HCT116 (cell line): ENCODE results near the gene PAAF1. TPM values are rescaled to one million over a fixed set of nuclear protein-coding genes. Genes with fewer than 3 reads are reported as not detected.

Experiments used
- ATAC-seq: fragments of 200-7000 bp; cut with Tn5 transposase; 2 replicates; pipeline ENCODE4 v1.9.1; 2020; ENCODE audit warnings: mild to moderate bottlenecking, moderate library complexity
- BruUV-seq: library from RNA; stranded (reverse); fragments of 400-500 nt; replicated peaks from 2 replicates; lab custom pipeline; 2021; lab: Mats Ljungman, UMichigan
- CTCF ChIA-PET: fragments of 300-600 bp; sonication (Branson Sonifier 250); formaldehyde crosslinking; loops from one replicate; lab custom pipeline; 2021; ENCODE audit warnings: antibody characterized with exemption; lab: Charles Lee
- POLR2A ChIA-PET: fragments of 300-600, 350-600 bp; sonication (Branson Sonifier 250); formaldehyde crosslinking; loops from one replicate; lab custom pipeline; 2021; ENCODE audit warnings: antibody characterized with exemption; lab: Charles Lee
- RAD21 ChIA-PET, 2 experiments: fragments of 300-600 bp; sonication (Branson Sonifier 250); formaldehyde crosslinking; loops; one replicate each; lab custom pipeline; 2023; ENCODE audit warnings: low total read pairs in 2 of 2; ENCODE audit not compliant: uncharacterized antibody in 2 of 2, unreplicated experiment in 2 of 2, low non-redundant PET in 1 of 2; lab: Charles Lee
- DNase-seq: peaks from one replicate; pipeline ENCODE4 v3.0.0-alpha.2; 2010; ENCODE audit warnings: low read depth, low spot score
- H2AFZ ChIP-seq: fragments of 200-600 bp; shearing (Covaris generic), sonication (generic); 2 replicates; pipeline ENCODE4 v1.6.1; 2017; ENCODE audit warnings: low read depth, mixed run types, mixed read lengths, antibody characterized with exemption, low read length; ENCODE audit not compliant: poor library complexity, severe bottlenecking
- H3K27ac ChIP-seq: 2 replicates; pipeline ENCODE4 v1.5.1; 2012; ENCODE audit warnings: low read depth, low read length
- H3K27me3 ChIP-seq: fragments of 200-600 bp; sonication (generic); 2 replicates; pipeline ENCODE4 v1.6.1; 2016; ENCODE audit warnings: mixed run types, low read length, mixed read lengths; ENCODE audit not compliant: insufficient read depth
- H3K36me3 ChIP-seq, 2 experiments: fragments of 200-500 bp in 1 of 2; fragments of 200-600 bp in 1 of 2; sonication (Bioruptor generic) in 1 of 2; sonication (generic) in 1 of 2; 2 replicates each; pipeline versions ENCODE4 v1.5.1 to v1.6.1; 2014 to 2016; ENCODE audit warnings: low read length in 2 of 2, inconsistent platforms in 1 of 2, mixed read lengths in 1 of 2, mixed run types in 1 of 2; ENCODE audit not compliant: insufficient read depth in 2 of 2, control insufficient read depth in 1 of 2
- H3K4me1 ChIP-seq, 2 experiments: fragments of 200-600 bp in 1 of 2; sonication (generic) in 1 of 2; 2 replicates each; pipeline versions ENCODE4 v1.5.1 to v1.6.1; 2012 to 2017; ENCODE audit warnings: low read length in 2 of 2, inconsistent platforms in 1 of 2, mild to moderate bottlenecking in 1 of 2, mixed read lengths in 1 of 2, mixed run types in 1 of 2, moderate library complexity in 1 of 2; ENCODE audit not compliant: insufficient read depth in 2 of 2, control insufficient read depth in 1 of 2
- H3K4me2 ChIP-seq: fragments of 200-600 bp; sonication (generic); 2 replicates; pipeline ENCODE4 v1.6.1; 2017; ENCODE audit warnings: mixed run types, low read length, mixed read lengths
- H3K4me3 ChIP-seq, 2 experiments: fragments of 200-600 bp in 1 of 2; sonication (generic) in 1 of 2; replicated peaks in 1 of 2; 2 replicates each; pipeline ENCODE4 v1.5.1; 2011 to 2016; ENCODE audit warnings: low read length in 2 of 2, control low read depth in 1 of 2, low read depth in 1 of 2, mild to moderate bottlenecking in 1 of 2, mixed read lengths in 1 of 2, mixed run types in 1 of 2
- H3K79me2 ChIP-seq: fragments of 200-600 bp; sonication (generic); 2 replicates; pipeline ENCODE4 v1.6.1; 2017; ENCODE audit warnings: mild to moderate bottlenecking, mixed run types, low read length, moderate library complexity, mixed read lengths; ENCODE audit not compliant: insufficient read depth
- H3K9ac ChIP-seq: fragments of 200-600 bp; sonication (generic); 2 replicates; pipeline ENCODE4 v1.6.1; 2016; ENCODE audit warnings: low read length, mixed read lengths
- H3K9me2 ChIP-seq: fragments of 200-600 bp; sonication (generic), shearing (Covaris generic); 2 replicates; pipeline ENCODE4 v1.6.1; 2017; ENCODE audit warnings: mixed run types, mild to moderate bottlenecking, moderate library complexity; ENCODE audit not compliant: insufficient read depth
- H3K9me3 ChIP-seq, 2 experiments: fragments of 200-500 bp in 1 of 2; fragments of 200-600 bp in 1 of 2; sonication (Bioruptor generic) in 1 of 2; sonication (generic) in 1 of 2; 2 replicates each; pipeline ENCODE4 v1.6.1; 2014 to 2017; ENCODE audit warnings: low read length in 2 of 2, mixed read lengths in 2 of 2, inconsistent platforms in 1 of 2, low read depth in 1 of 2, mild to moderate bottlenecking in 1 of 2, mixed run types in 1 of 2, moderate library complexity in 1 of 2; ENCODE audit not compliant: control insufficient read depth in 1 of 2, insufficient read depth in 1 of 2
- H4K20me1 ChIP-seq: fragments of 200-600 bp; sonication (generic), shearing (Covaris generic); 2 replicates; pipeline ENCODE4 v1.6.1; 2017; ENCODE audit warnings: mixed run types, mild to moderate bottlenecking, moderate library complexity; ENCODE audit not compliant: insufficient read depth
- CBX3 ChIP-seq: IDR thresholded peaks from 2 replicates; pipeline ENCODE4 v1.6.1; 2012; ENCODE audit warnings: low read depth
- CEBPB ChIP-seq: IDR thresholded peaks from 2 replicates; pipeline ENCODE4 v1.6.1; 2012; ENCODE audit warnings: low read depth
- EGR1 ChIP-seq: IDR thresholded peaks from 2 replicates; pipeline ENCODE4 v1.6.1; 2012; ENCODE audit warnings: low read depth
- ELF1 ChIP-seq: IDR thresholded peaks from 2 replicates; pipeline ENCODE4 v1.6.1; 2012; ENCODE audit warnings: low read depth, borderline replicate concordance
- EZH2 ChIP-seq: fragments of 200-600 bp; sonication (generic); IDR thresholded peaks from 2 replicates; pipeline ENCODE4 v1.6.1; 2017; ENCODE audit warnings: antibody characterized with exemption, mixed run types
- FOSL1 ChIP-seq: IDR thresholded peaks from 2 replicates; pipeline ENCODE4 v1.6.1; 2012; ENCODE audit warnings: low read depth
- JUND ChIP-seq: IDR thresholded peaks from 2 replicates; pipeline ENCODE4 v1.6.1; 2012
- POLR2A ChIP-seq: IDR thresholded peaks from 2 replicates; pipeline ENCODE4 v1.7.0; 2011; ENCODE audit warnings: borderline replicate concordance; ENCODE audit not compliant: insufficient read depth, insufficient read length; ENCODE audit errors: extremely low read depth
- POLR2AphosphoS5 ChIP-seq: IDR thresholded peaks from 2 replicates; pipeline ENCODE4 v1.6.1; 2011; ENCODE audit warnings: mild to moderate bottlenecking, low read depth, low read length, moderate library complexity
- RAD21 ChIP-seq: IDR thresholded peaks from 2 replicates; pipeline ENCODE4 v1.6.1; 2012; ENCODE audit warnings: low read depth, mild to moderate bottlenecking
- SIN3A ChIP-seq: IDR thresholded peaks from 2 replicates; pipeline ENCODE4 v1.6.1; 2012; ENCODE audit warnings: low read depth
- SRF ChIP-seq: IDR thresholded peaks from 2 replicates; pipeline ENCODE4 v1.6.1; 2012; ENCODE audit warnings: low read depth
- ZFX ChIP-seq: fragments of 450-650 bp; IDR thresholded peaks from 2 replicates; pipeline ENCODE4 v1.6.1; 2017
- ZNF274 ChIP-seq: fragments of 200-500 bp; sonication (Bioruptor generic); IDR thresholded peaks from 2 replicates; pipeline ENCODE4 v1.6.1; 2014; ENCODE audit warnings: mild to moderate bottlenecking, low read depth, low read length, inconsistent platforms
- intact Hi-C: fragments of 100-400 bp; cut with micrococcal nuclease; formaldehyde crosslinking; loops from 2 replicates; pipeline ENCODE4 v1.10.0; 2022
- total RNA-seq: library from RNA; stranded (reverse); gene quantifications from one replicate; pipeline ENCODE4 v1.2.1, GENCODE V29; 2021; ENCODE audit not compliant: unreplicated experiment
- TF ChIP-seq, protein P1 (sequence below): IDR thresholded peaks from 2 replicates; pipeline ENCODE4 v1.6.1; 2012; ENCODE audit warnings: low read depth
- TF ChIP-seq, protein P2 (sequence below), 3 experiments: fragments of 200-600 bp in 1 of 3; sonication (generic) in 1 of 3; IDR thresholded peaks in 2 of 3; conservative IDR thresholded peaks in 1 of 3; 2 replicates each; pipeline ENCODE4 v1.5.1; 2012 to 2017; ENCODE audit warnings: low read depth in 2 of 3, low read length in 2 of 3, antibody characterized with exemption in 1 of 3, borderline replicate concordance in 1 of 3, control low read depth in 1 of 3, mild to moderate bottlenecking in 1 of 3, mixed read lengths in 1 of 3, mixed run types in 1 of 3, moderate library complexity in 1 of 3; ENCODE audit not compliant: insufficient read depth in 1 of 3
- TF ChIP-seq, protein P3 (sequence below): IDR thresholded peaks from 2 replicates; pipeline ENCODE4 v1.6.1; 2011; ENCODE audit warnings: mild to moderate bottlenecking, low read length, moderate library complexity; ENCODE audit not compliant: insufficient replicate concordance; ENCODE audit errors: extremely low read depth

PAAF1 gene
- total RNA-seq, 1 experiment from 2014 or later: 15.5 TPM

DNA sequence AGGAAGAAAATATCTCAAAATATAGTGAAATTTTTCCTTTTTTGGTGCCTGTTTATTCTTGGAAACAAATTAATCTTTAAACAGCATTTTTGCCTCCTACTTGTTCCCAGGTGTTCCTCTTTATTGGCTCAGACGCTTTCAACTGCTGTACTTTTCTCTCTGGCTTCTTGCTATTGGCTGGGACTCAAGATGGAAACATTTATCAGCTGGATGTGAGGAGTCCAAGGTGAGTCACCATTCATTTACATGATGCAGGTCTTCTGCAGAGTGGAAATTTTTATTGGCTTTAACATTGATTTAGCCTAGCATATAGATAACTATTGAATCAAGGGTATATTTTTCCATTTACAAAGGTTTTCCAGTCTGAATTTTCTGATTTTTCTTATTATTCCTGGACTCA lies 39.6 kb downstream of the PAAF1 start:
- H3K4me3 ChIP-seq: no peak overlapping the region
- H3K79me2 ChIP-seq: no peaks in the 10 kb centered on the region
- ATAC-seq (no peak), DNase-seq (no peak)
- H3K9ac ChIP-seq: no peak overlapping the region
- H3K27me3 ChIP-seq: no peaks in the 10 kb centered on the region
- H2AFZ ChIP-seq: no peak overlapping the region
- no peak overlapping the region for H3K4me2 ChIP-seq
- TF ChIP-seq EGR1 (no peak), RAD21 (no peak), POLR2AphosphoS5 (no peak), SIN3A (no peak), ELF1 (no peak), ZNF274 (no peak), SRF (no peak), FOSL1 (no peak), CEBPB (no peak), EZH2 (no peak), CBX3 (no peak), ZFX (no peak), JUND (no peak), POLR2A (no peak)
- TF ChIP-seq, protein P1, sequence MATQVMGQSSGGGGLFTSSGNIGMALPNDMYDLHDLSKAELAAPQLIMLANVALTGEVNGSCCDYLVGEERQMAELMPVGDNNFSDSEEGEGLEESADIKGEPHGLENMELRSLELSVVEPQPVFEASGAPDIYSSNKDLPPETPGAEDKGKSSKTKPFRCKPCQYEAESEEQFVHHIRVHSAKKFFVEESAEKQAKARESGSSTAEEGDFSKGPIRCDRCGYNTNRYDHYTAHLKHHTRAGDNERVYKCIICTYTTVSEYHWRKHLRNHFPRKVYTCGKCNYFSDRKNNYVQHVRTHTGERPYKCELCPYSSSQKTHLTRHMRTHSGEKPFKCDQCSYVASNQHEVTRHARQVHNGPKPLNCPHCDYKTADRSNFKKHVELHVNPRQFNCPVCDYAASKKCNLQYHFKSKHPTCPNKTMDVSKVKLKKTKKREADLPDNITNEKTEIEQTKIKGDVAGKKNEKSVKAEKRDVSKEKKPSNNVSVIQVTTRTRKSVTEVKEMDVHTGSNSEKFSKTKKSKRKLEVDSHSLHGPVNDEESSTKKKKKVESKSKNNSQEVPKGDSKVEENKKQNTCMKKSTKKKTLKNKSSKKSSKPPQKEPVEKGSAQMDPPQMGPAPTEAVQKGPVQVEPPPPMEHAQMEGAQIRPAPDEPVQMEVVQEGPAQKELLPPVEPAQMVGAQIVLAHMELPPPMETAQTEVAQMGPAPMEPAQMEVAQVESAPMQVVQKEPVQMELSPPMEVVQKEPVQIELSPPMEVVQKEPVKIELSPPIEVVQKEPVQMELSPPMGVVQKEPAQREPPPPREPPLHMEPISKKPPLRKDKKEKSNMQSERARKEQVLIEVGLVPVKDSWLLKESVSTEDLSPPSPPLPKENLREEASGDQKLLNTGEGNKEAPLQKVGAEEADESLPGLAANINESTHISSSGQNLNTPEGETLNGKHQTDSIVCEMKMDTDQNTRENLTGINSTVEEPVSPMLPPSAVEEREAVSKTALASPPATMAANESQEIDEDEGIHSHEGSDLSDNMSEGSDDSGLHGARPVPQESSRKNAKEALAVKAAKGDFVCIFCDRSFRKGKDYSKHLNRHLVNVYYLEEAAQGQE: no peak
- TF ChIP-seq, protein P2, sequence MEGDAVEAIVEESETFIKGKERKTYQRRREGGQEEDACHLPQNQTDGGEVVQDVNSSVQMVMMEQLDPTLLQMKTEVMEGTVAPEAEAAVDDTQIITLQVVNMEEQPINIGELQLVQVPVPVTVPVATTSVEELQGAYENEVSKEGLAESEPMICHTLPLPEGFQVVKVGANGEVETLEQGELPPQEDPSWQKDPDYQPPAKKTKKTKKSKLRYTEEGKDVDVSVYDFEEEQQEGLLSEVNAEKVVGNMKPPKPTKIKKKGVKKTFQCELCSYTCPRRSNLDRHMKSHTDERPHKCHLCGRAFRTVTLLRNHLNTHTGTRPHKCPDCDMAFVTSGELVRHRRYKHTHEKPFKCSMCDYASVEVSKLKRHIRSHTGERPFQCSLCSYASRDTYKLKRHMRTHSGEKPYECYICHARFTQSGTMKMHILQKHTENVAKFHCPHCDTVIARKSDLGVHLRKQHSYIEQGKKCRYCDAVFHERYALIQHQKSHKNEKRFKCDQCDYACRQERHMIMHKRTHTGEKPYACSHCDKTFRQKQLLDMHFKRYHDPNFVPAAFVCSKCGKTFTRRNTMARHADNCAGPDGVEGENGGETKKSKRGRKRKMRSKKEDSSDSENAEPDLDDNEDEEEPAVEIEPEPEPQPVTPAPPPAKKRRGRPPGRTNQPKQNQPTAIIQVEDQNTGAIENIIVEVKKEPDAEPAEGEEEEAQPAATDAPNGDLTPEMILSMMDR (IDR thresholded peaks at IDR 0.05 in 2 of 3, conservative IDR thresholded peaks at IDR 0.05 in 1 of 3; ENCODE audit: borderline replicate concordance in 1 of 3, insufficient read depth in 1 of 3, low read depth in 2 of 3, low read length in 2 of 3): no peak
- TF ChIP-seq, protein P3, sequence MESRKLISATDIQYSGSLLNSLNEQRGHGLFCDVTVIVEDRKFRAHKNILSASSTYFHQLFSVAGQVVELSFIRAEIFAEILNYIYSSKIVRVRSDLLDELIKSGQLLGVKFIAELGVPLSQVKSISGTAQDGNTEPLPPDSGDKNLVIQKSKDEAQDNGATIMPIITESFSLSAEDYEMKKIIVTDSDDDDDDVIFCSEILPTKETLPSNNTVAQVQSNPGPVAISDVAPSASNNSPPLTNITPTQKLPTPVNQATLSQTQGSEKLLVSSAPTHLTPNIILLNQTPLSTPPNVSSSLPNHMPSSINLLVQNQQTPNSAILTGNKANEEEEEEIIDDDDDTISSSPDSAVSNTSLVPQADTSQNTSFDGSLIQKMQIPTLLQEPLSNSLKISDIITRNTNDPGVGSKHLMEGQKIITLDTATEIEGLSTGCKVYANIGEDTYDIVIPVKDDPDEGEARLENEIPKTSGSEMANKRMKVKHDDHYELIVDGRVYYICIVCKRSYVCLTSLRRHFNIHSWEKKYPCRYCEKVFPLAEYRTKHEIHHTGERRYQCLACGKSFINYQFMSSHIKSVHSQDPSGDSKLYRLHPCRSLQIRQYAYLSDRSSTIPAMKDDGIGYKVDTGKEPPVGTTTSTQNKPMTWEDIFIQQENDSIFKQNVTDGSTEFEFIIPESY: no peak
- H4K20me1 ChIP-seq: no peaks in the 10 kb centered on the region
- POLR2A ChIA-PET: no interaction called here
- no peak overlapping the region for H3K27ac ChIP-seq
- CTCF ChIA-PET: no interaction called here
- H3K4me1 ChIP-seq: no peaks in the 10 kb centered on the region
- H3K36me3 ChIP-seq: no peaks in the 10 kb centered on the region; a peak in 1 of 4 replicates
- H3K9me3 ChIP-seq: no peaks in the 10 kb centered on the region
- no peaks in the 10 kb centered on the region for H3K9me2 ChIP-seq
- RAD21 ChIA-PET: no interaction called here
- BruUV-seq: no TSS peak
- intact Hi-C loops: no loop called here
